Bronchial epithelial cell (primary cell): ENCODE measurements around the gene USF3. TPM values are rescaled to one million over a fixed set of nuclear protein-coding genes. Genes with fewer than 3 reads are reported as not detected.

Experiments used
- DNase-seq: peaks from one replicate; pipeline ENCODE4 v3.0.0-alpha.2; 2010; ENCODE audit warnings: low read depth
- FAIRE-seq: peaks from 2 replicates; lab custom pipeline; 2011; peaks lifted over from hg19 to GRCh38; lab: Jason Lieb, UNC
- H3K27me3 ChIP-seq: 2 replicates; pipeline ENCODE4 v1.5.1; 2011; ENCODE audit warnings: low read length; ENCODE audit not compliant: control insufficient read depth, insufficient read depth
- H3K36me3 ChIP-seq: 2 replicates; pipeline ENCODE4 v1.5.1; 2011; ENCODE audit warnings: low read length; ENCODE audit not compliant: control insufficient read depth, insufficient read depth
- H3K4me3 ChIP-seq: 2 replicates; pipeline ENCODE4 v1.5.1; 2011; ENCODE audit warnings: mild to moderate bottlenecking, low read depth, low read length, control low read depth
- total RNA-seq: library from RNA; depleted of rRNA; stranded (reverse); fragments of >200 nt; gene quantifications from 2 replicates; pipeline ENCODE4 v1.2.1, GENCODE V29; 2014
- TF ChIP-seq, protein P1 (sequence below): IDR thresholded peaks from 2 replicates; pipeline ENCODE4 v1.5.1; 2011; ENCODE audit warnings: mild to moderate bottlenecking, moderate library complexity, low read length, control low read depth, inconsistent platforms; ENCODE audit not compliant: insufficient read depth, severe bottlenecking

USF3 gene
- total RNA-seq, 1 donor from 2014 or later: 4.2 TPM

DNA sequence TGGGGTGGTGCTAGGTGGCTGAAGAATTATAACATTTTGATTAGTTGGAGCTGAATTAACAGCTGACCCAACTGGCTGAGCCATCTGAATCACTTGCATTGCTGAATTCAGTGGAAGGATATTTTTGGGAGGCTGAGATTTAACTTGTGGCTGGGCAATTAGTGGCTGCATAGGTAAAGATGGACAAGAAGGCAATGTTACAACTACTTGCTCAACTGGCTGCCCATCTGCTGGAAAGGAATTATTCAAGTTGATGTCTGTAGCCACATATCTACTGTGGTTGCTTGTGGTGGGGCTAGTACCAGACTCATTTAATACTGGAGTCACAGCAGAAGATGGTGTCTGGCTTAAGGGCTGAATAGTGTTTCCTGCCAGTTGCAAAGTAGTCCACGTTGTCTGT, 36.4 kb downstream of the USF3 start:
- no peak overlapping the region for H3K4me3 ChIP-seq
- DNase-seq: no peak
- no peaks in the 10 kb centered on the region for H3K27me3 ChIP-seq
- H3K36me3 ChIP-seq: peaks cover 7% of the 10 kb centered on the region
- FAIRE-seq: no peak
- TF ChIP-seq, protein P1, sequence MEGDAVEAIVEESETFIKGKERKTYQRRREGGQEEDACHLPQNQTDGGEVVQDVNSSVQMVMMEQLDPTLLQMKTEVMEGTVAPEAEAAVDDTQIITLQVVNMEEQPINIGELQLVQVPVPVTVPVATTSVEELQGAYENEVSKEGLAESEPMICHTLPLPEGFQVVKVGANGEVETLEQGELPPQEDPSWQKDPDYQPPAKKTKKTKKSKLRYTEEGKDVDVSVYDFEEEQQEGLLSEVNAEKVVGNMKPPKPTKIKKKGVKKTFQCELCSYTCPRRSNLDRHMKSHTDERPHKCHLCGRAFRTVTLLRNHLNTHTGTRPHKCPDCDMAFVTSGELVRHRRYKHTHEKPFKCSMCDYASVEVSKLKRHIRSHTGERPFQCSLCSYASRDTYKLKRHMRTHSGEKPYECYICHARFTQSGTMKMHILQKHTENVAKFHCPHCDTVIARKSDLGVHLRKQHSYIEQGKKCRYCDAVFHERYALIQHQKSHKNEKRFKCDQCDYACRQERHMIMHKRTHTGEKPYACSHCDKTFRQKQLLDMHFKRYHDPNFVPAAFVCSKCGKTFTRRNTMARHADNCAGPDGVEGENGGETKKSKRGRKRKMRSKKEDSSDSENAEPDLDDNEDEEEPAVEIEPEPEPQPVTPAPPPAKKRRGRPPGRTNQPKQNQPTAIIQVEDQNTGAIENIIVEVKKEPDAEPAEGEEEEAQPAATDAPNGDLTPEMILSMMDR: no peak

DNA sequence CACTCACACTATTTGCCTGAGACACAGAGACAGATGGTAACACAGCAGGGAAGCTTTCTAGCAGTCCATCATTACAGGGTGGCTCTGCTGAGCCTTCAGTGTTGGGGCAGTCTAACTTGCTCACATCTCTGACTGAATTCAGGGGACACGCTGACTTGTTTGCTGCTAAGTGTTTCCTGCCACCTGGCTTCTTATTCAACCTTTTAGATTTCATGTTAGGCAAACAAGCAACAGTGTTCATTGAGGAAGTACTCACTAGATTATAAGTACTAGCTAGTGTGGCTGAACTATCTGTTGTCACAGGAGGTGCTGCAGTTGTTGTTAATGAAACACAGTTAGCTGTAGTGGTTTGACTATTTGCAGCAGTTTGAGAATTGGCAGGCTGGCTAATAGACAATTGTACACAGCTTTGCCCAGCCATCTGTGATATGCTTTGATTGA, 37.3 kb downstream of the USF3 start:
- FAIRE-seq (no peak), DNase-seq (no peak)
- Histone ChIP-seq H3K36me3 (peaks cover 7% of the 10 kb centered on the region), H3K4me3 (no peak overlapping the region), H3K27me3 (no peaks in the 10 kb centered on the region)
- TF ChIP-seq, protein P1: no peak

DNA sequence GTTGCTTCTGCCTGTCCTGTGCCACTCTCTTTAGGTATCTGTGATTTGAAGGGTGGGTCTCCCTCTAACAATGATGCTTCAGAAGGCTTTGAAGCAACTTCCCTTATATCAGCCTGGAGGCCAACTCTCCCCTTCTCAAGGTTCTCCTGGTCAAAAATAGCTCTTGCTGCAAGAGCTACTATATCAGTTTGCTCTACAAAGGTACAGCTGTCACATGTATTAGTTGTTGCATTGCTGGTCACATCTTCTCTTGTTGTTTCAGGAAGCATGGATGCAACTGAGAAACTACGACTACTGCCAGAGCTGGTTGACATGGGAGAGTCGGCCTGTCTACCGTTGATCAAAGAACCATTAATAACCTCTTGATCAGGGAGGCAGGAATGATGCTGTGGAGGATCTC, 38.3 kb downstream of the USF3 start:
- Histone ChIP-seq H3K27me3 (no peaks in the 10 kb centered on the region), H3K36me3 (peaks cover 7% of the 10 kb centered on the region), H3K4me3 (no peak overlapping the region)
- DNase-seq (no peak), FAIRE-seq (no peak)
- TF ChIP-seq, protein P1: no peak

DNA sequence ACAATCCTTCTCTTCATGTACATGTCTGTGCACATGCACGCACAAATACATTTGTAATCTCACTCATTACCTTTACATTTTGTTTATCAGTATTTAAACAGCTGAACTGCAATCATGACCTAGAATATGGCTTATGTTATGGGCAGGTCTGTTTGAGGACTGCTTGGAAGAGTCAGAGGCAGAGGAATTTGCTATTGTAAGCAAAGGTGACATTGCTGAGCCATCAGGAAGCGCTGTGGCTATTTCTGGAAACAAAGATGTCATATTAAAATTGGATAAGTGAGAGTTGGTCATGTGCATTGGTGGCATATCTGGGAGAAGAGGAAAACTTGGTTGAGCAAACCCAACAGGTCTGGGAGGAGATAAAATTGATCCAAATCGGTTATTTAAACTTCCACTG, 41.6 kb downstream of the USF3 start:
- no peak overlapping the region for H3K4me3 ChIP-seq
- FAIRE-seq: no peak
- no peaks in the 10 kb centered on the region for H3K36me3 ChIP-seq
- DNase-seq: no peak
- H3K27me3 ChIP-seq: no peaks in the 10 kb centered on the region
- TF ChIP-seq, protein P1: no peak

DNA sequence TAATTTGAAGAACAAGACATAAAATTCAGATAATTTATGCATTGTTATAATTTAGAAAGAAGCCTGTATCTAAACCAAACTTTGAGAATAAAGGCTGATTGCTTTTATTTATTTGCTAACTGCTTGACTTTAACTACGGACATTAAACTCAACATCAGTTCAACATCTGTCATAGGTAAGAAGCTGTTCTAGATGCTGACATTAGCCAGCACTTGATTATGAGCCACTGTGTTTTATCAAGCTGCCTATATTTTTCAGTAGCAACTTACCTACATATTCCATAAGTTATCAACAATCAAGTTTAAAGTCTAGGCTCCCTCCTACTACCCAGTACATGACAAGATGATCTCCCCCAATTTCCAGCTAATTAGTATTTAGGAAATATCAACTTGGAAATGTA, 42.1 kb downstream of the USF3 start:
- TF ChIP-seq, protein P1: no peak
- H3K4me3 ChIP-seq: no peak overlapping the region
- FAIRE-seq (no peak), DNase-seq (no peak)
- no peaks in the 10 kb centered on the region for H3K27me3 ChIP-seq
- no peaks in the 10 kb centered on the region for H3K36me3 ChIP-seq

DNA sequence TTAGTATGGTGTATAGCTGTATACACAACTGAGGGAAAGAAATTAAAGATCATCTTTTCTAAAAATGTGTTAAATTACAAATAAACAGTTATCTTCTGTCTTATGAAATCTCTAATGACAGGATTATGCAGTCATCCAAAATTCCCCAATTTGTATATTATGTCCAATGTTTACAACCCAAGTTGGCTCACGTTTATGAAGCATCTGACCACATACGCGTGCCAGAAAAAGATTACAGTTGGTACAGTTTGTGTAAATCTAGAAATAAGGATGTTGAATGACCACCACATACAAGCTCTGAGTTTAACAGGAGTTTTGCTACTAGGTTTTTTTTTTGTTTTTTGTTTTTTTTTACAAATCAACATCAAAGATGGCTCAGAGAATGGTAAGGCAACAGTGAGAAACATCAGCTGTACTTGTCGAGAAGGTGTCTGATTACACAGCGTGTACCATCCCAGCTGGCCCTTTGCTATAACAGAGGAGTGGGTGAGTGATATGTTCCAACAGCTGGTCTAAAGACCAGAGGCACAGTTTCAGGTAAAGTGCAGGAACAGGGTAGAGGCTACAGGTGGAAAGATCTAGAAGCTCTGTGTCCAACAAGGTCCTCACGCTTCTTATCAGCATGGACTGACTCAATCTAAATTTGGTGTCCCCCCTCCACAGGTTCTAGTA, 47.1 kb downstream of the USF3 start:
- FAIRE-seq: no peak
- no peak for DNase-seq
- Histone ChIP-seq H3K4me3 (no peak overlapping the region), H3K36me3 (no peaks in the 10 kb centered on the region), H3K27me3 (no peaks in the 10 kb centered on the region)
- TF ChIP-seq, protein P1: no peak
